Muscle of leg (tissue), 11 donors: ENCODE data around the gene RAB25. TPM values are rescaled to one million over a fixed set of nuclear protein-coding genes. Genes with fewer than 3 reads are reported as not detected.
A peak's percentile ranks its signal among the peaks of the same experiment; 100 is the strongest.

ENCODE experiments used
- DNase-seq: peaks from one replicate; pipeline ENCODE4 v3.0.0; 2013
- H3K27ac ChIP-seq: one replicate; pipeline ENCODE4 v1.5.1; 2013; ENCODE audit warnings: mild to moderate bottlenecking, low read length, control low read depth
- H3K27me3 ChIP-seq: one replicate; pipeline ENCODE4 v1.6.1; 2013; ENCODE audit warnings: low read length; ENCODE audit not compliant: control insufficient read depth, insufficient read depth
- H3K36me3 ChIP-seq: one replicate; pipeline ENCODE4 v1.6.1; 2013; ENCODE audit warnings: low read length; ENCODE audit not compliant: control insufficient read depth, insufficient read depth
- H3K4me1 ChIP-seq: one replicate; pipeline ENCODE4 v1.6.1; 2013; ENCODE audit warnings: low read length; ENCODE audit not compliant: control insufficient read depth, insufficient read depth
- H3K4me3 ChIP-seq: one replicate; pipeline ENCODE4 v1.5.1; 2013; ENCODE audit warnings: low read length, control low read depth
- H3K9me3 ChIP-seq: replicated peaks from 2 replicates; pipeline ENCODE4 v1.6.1; 2013; ENCODE audit warnings: low read depth, low read length; ENCODE audit not compliant: control insufficient read depth
- WGBS: methylation state at CpG from one replicate; pipeline ENCODE4 v1.1.5; 2013; ENCODE audit warnings: missing lambda C conversion rate; ENCODE audit not compliant: insufficient coverage; 5-methylcytosine and 5-hydroxymethylcytosine counted together
- polyA plus RNA-seq, 8 donors: library from polyadenylated mRNA; unstranded; fragments of 120-200 nt; gene quantifications; one replicate each; pipeline versions ENCODE4 v1.2.1 to v1.2.3, GENCODE V29; 2013; ENCODE audit warnings: inconsistent platforms in 1 of 8, low replicate concordance in 1 of 8; ENCODE audit not compliant: insufficient read length in 8 of 8, insufficient read depth in 1 of 8
- total RNA-seq: library from RNA; stranded (reverse); fragments of 120-200 nt; gene quantifications from one replicate; pipeline ENCODE4 v1.2.4, GENCODE V29; 2013

RAB25 gene
- total and polyA plus RNA-seq, 9 donors, result 0.16 to 7.4 (median 0.30) TPM; not detected in 1

DNA sequence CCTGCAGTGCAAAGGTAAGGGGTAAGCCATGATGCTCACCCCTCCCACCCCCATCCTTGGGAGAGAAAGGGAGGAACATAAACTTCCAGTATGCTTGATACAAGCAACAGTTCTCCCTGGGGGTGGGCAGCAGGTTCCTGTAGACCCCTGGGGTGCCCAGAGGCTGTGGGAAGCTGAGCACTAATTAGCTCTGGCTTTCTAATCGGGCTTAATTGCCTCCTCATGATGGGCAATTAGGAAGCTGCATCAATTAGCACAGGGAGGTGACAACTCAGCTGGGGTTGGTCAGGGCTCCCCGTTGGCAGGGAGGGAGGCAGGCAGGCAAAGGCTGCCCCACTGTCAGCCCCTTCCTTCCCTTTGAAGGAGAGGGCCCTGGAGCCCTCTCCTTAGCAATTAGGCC lies 37.8 kb downstream of the RAB25 start:
- no peak overlapping the region for H3K27ac ChIP-seq
- WGBS, result 43% methylated on average over 1 of the region's 2 CpGs
- peaks cover 58% of the 10 kb centered on the region for H3K4me1 ChIP-seq
- H3K27me3 ChIP-seq, result no peaks in the 10 kb centered on the region
- H3K4me3 ChIP-seq, result no peak overlapping the region
- H3K36me3 ChIP-seq, result peaks cover 10% of the 10 kb centered on the region
- no peak for DNase-seq
- no peaks in the 10 kb centered on the region for H3K9me3 ChIP-seq

DNA sequence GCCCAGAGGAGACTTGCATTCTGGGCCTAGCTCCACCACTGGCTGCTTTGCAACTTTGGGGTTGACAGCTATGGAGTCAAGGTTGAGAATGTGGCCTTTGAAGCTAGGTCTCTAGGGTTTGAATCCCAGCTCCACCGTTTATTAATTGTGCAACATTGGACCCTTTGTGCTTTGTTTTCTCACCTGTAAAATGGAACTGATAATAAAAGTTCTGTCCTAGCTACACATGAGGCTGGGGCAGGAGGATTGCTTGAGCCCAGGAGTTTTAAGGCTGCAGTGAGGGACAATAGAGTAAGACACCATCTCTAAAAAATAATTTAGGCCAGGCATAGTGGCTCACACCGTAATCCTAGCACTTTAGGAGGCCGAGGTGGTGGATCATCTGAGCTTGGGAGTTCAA lies 38.3 kb downstream of the RAB25 start:
- Histone ChIP-seq H3K9me3 (no peaks in the 10 kb centered on the region), H3K4me3 (no peak overlapping the region), H3K27ac (no peak overlapping the region), H3K36me3 (peaks cover 5% of the 10 kb centered on the region), H3K27me3 (no peaks in the 10 kb centered on the region), H3K4me1 (peaks cover 62% of the 10 kb centered on the region)
- DNase-seq, result no peak
- 92% methylated on average over 2 of the region's 3 CpGs for WGBS

DNA sequence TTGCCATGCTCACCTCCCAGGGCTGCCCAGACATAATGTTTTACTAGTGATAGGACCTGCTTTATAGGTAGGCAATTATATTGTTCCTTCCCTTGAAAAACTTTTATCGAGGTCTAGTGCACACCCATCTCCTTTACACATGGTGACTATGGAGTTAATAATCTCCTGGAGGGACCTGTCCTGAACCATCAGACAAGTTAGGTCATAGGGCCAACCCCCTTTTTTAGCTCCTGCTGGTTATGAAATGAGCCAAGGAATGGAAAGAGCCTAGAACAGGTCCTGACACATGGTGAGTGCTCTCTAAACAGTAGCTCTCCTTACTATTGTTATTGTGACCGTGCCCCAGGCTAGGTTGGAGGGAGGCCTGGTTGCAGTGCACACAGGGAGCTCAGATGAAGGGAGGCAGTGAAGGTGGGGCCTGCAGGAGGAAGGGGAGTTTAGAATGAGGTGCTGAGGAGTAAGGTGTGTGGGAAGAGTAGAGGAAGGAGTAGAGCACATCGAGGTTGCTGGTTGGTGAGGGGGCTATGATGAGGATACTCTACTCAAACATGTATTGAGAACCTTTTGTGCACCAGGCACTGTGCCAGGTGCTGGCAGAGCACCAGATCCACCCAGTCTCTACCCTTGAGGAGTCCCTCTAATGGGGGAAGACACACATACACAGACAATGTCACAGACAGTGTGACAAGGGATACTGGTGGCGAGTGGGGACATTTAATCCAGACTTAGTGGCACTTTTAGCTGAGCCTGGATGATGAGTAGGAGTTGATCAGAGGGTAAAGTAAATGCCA lies 39.4 kb downstream of the RAB25 start:
- H3K27me3 ChIP-seq, result no peaks in the 10 kb centered on the region
- WGBS, result 76% methylated on average over 2 of the region's 4 CpGs
- H3K4me1 ChIP-seq, result peaks cover 74% of the 10 kb centered on the region
- no peak overlapping the region for H3K4me3 ChIP-seq
- peaks cover 5% of the 10 kb centered on the region for H3K36me3 ChIP-seq
- no peaks in the 10 kb centered on the region for H3K9me3 ChIP-seq
- H3K27ac ChIP-seq, result no peak overlapping the region
- DNase-seq, result no peak

DNA sequence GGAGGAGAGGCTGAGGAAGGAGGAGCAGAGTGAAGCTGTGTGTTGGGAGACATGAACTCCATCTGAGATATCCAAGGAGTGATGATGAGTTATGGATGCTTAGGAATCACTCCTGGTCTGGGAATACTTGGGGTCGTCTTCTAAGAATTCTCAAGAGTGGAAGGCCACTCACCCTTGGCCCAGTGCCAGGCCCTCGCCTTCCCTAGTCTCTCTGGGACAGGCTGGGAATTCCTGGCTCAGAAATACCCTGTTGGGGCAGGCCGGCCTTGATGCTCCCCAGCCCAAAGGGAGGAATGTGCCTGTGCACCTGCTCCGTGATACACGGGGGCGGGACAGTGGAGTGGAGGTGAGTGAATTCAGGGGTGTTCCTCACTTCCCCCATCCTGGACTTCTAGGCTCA lies 40.9 kb downstream of the RAB25 start:
- peaks cover 5% of the 10 kb centered on the region for H3K36me3 ChIP-seq
- no peak overlapping the region for H3K4me3 ChIP-seq
- no peaks in the 10 kb centered on the region for H3K27me3 ChIP-seq
- H3K4me1 ChIP-seq, result peaks cover 74% of the 10 kb centered on the region
- 44% methylated on average over 3 of the region's 6 CpGs for WGBS
- peak overlapping the region; percentile 97 for H3K27ac ChIP-seq
- no peak for DNase-seq
- no peaks in the 10 kb centered on the region for H3K9me3 ChIP-seq

DNA sequence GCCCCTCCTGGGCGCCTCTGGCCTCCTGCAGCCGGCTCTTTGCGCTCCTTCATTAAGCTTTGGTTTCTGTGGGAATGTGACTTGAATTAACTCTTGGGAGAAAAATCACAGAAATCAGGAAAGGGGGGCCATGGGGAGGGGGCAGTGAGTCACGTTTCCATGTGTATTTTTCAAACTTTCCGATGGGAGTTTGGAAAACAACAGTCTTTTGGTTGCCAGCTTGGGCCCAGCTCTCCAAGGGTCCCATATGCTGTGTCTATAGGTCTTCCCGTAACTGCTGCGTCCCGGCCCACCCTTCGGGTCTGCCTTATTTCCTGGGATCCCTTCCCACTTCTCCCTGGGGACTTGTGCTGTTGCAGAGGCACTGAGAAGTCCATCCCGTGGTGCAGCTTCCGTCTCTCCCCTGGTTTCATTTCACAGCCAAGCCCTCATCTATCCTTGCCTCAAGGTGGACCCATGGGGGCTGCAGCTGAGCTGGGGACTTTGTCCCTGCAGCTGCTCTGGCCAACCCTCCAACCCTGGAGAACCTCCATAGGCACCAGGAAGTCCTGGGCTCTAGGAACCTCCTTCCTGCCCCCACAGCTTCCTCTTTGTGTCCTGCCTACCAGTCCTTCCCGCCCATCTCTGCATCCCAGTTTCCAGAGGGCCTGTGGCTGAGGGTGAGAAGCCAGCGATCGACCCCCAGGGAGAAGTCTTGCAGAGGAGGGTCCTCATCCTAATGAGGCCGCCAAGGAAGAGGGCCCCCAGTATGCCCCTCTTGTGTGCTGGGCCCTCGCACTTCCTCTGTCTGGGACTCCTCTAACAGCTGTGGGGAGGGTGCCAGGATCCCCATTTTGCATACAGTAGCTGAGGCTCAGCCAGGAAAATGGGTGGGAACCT lies 41.9 kb downstream of the RAB25 start:
- no peaks in the 10 kb centered on the region for H3K9me3 ChIP-seq
- peaks cover 2% of the 10 kb centered on the region for H3K36me3 ChIP-seq
- H3K4me1 ChIP-seq, result peaks cover 72% of the 10 kb centered on the region
- H3K27ac ChIP-seq, result peak overlapping the region; percentile 97
- peak; percentile 85 for DNase-seq
- no peaks in the 10 kb centered on the region for H3K27me3 ChIP-seq
- WGBS, result 33% methylated on average over 6 of the region's 16 CpGs
- no peak overlapping the region for H3K4me3 ChIP-seq

DNA sequence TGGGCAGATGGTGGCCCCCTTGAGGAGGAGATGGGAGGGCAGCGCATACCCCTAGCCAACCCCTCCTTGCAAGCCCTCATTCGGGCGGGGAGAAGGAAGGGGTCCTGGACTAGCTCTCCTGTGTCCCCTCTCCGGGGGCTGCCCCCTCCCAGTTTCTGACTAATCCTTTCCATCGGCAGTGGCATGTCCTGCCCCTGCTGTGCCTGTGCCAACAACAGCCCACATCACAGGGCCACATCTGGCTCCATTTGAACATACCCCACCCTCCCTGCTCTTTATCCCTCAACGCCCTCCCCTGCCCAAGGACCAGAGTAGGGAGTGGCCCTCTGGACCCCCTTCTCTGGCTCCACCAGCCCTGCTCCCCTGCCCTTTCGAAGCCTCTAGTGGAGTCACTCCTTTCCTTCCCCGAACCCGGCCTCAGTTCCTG lies 42.6 kb downstream of the RAB25 start:
- WGBS, result 34% methylated on average over 8 of the region's 9 CpGs

DNA sequence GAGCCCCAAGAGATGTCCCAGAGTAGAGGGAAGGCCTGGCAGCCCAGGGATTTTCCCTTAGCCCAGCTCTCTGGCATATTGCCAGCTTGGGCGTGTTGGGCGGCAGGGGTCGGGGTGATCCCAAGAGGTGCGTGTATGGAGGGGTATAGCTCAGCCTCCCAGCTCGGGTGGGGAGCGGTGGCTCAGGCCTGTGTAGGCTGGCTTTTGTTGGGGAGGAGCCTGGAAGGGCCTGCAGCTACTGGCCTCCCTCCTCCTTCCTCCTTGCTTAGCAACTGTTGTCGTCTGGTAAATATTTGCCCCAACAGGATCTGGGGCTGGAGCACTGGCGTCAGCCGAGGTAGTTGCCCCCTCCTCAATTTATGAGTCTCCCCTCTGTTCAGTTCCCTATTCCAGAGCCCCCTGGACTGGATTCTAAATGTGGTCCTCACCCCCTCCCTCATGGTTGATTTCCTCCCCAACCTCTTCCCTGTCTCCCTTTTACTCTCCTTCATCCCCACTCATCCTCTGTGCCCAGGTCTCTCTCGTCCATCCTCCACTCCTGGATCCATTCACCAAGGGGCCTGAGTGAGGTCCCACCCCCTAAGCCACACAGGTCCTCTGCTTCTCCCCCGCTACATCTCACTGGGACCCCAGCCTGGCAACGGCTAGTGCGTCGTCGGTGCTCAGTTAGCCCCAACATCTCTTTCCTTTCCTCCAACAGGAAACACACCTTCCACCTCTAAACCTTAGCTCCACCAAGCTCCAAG lies 43.3 kb downstream of the RAB25 start:
- H3K4me1 ChIP-seq, result peaks cover 72% of the 10 kb centered on the region
- WGBS, result 5% methylated on average over 10 of the region's 15 CpGs
- no peaks in the 10 kb centered on the region for H3K9me3 ChIP-seq
- no peaks in the 10 kb centered on the region for H3K36me3 ChIP-seq
- H3K27me3 ChIP-seq, result no peaks in the 10 kb centered on the region
- peak; percentile 98 for DNase-seq
- no peak overlapping the region for H3K4me3 ChIP-seq
- peak overlapping the region; percentile 97 for H3K27ac ChIP-seq

More for the DNA sequence above, 42.6 kb downstream of the RAB25 start:
- no peaks in the 10 kb centered on the region for H3K27me3 ChIP-seq
- DNase-seq, result peak; percentile 82
- H3K36me3 ChIP-seq, result no peaks in the 10 kb centered on the region
- H3K4me1 ChIP-seq, result peaks cover 72% of the 10 kb centered on the region
- H3K27ac ChIP-seq, result peak overlapping the region; percentile 97
- H3K4me3 ChIP-seq, result no peak overlapping the region
- no peaks in the 10 kb centered on the region for H3K9me3 ChIP-seq

DNA sequence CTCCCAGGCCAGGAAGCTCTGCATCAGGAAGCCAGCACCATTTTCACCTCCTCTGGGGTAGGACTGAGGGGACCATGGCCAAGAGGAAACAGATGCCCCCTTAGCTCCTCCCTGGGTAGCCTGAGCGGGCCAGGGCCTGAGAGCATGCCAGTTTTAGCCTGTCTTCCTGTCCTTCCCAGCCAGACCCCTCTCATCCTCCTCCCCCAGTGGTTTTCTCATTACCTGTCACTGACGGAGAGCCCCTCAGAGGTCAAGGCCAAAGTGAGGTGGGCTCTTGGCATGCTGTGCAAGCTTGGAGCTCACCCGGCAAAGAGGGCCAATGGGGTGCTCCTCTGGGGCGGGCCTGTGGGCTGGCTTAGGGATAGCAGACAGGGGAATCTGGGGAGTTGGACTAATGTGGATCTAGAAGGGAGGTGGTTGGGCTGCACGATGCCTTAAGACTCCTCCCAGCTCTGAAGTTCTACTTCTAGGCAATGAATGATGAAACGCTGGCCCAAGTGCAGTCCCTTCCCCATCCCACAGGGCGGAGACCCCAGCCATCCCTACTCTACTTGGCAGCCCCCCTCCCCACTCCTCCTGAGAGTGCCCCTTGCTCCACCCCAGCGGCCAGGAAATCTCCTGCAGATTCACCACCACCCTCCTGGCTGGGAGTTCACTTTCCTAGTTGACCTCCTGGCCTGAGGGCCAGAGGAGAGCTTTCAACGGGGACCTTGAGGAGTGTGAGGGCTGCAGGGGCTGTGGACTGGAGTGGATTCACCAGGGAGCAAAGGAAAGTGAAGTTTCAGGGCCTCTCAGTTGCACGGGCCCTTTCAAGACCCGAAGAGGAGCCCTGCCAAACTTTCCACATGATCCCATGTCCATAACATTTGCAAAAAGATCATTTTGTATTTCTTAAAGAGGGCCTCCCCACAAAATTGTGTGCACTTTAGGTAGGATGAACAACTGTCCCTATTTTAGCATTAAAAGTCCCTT lies 44.2 kb downstream of the RAB25 start:
- peak; percentile 87 for DNase-seq
- peak overlapping the region; percentile 35 for H3K4me3 ChIP-seq
- no peaks in the 10 kb centered on the region for H3K36me3 ChIP-seq
- no peaks in the 10 kb centered on the region for H3K27me3 ChIP-seq
- 24% methylated on average over 6 of the region's 11 CpGs for WGBS
- H3K9me3 ChIP-seq, result no peaks in the 10 kb centered on the region
- H3K27ac ChIP-seq, result peak overlapping the region; percentile 97
- H3K4me1 ChIP-seq, result peaks cover 72% of the 10 kb centered on the region
